PFSK-1 (cell line): ENCODE measurements around the gene ITGB1.

Experiments used
- POLR2AphosphoS5 ChIP-seq: IDR thresholded peaks from 2 replicates; pipeline ENCODE4 v1.6.1; 2012; ENCODE audit warnings: low read depth, mild to moderate bottlenecking, control low read depth, low read length, moderate library complexity
- REST ChIP-seq, 2 experiments: IDR thresholded peaks; 2 replicates each; pipeline versions ENCODE4 v1.6.1 to v1.8.0; 2011 to 2012; ENCODE audit warnings: low read depth in 2 of 2, low read length in 2 of 2, control low read depth in 1 of 2, inconsistent platforms in 1 of 2, mild to moderate bottlenecking in 1 of 2, moderate library complexity in 1 of 2; ENCODE audit not compliant: insufficient read depth in 1 of 2

- TF ChIP-seq POLR2AphosphoS5 (no peak), REST (IDR thresholded peaks at IDR 0.05; ENCODE audit: insufficient read depth in 1 of 2, low read depth in 2 of 2, low read length in 2 of 2) (no peak)
Measured at GRCh38 chr10:32923849-32924248, 34.2 kb downstream of the ITGB1 start.
